ENCODE results near the gene GABRB2. TPM values are rescaled to one million over a fixed set of nuclear protein-coding genes. Genes with fewer than 3 reads are reported as not detected.
A peak's percentile ranks its signal among the peaks of the same experiment; 100 is the strongest.

The GABRB2 gene
- total and polyA plus RNA-seq, 2 experiments from 2014 or later: 0.11 to 0.94 TPM

GRCh38 chr5:161546095-161546469 lies 443 bp downstream of the GABRB2 start:
- Mint-ChIP-seq H3K27me3 (ENCODE audit: insufficient read depth, low read depth, poor library complexity) (peaks cover 60% of the 10 kb centered on the region), H3K36me3 (ENCODE audit: low read depth) (no peaks in the 10 kb centered on the region), H3K9me3 (peaks cover 4% of the 10 kb centered on the region; the same call in 1 of the 3 replicates), H3K27ac (no peak overlapping the region), H3K4me3 (peak overlapping the region; percentile 82), H3K4me1 (peaks cover 24% of the 10 kb centered on the region)
- Histone ChIP-seq H3K27ac (ENCODE audit: low read depth) (no peak overlapping the region), H3K79me2 (replicated peaks; ENCODE audit: insufficient read depth) (no peaks in the 10 kb centered on the region), H4K20me1 (replicated peaks; ENCODE audit: insufficient read depth) (peaks cover 5% of the 10 kb centered on the region; the same call in 1 of the 2 replicates), H2AFZ (no peak overlapping the region), H3K9me2 (ENCODE audit: insufficient read depth) (0 out of 2 replicates have a peak, but pooled peaks cover 3% of the 10 kb centered on the region), H3K4me2 (peak overlapping the region; percentile 93), H3K27me3 (ENCODE audit: insufficient read depth) (peaks cover 83% of the 10 kb centered on the region), H3F3A (replicated peaks; ENCODE audit: low read depth) (peaks cover 7% of the 10 kb centered on the region; the same call in 1 of the 2 replicates), H3K36me3 (ENCODE audit: insufficient read depth) (no peaks in the 10 kb centered on the region), H3K4me1 (ENCODE audit: insufficient read depth) (peaks cover 21% of the 10 kb centered on the region), H3K4me3 (peak overlapping the region; percentile 75)
- TF ChIP-seq ZNF331 (CRISPR knock-in tag; IDR thresholded peaks at IDR 0.05; ENCODE audit: low read depth) (no peak), ZNF114 (CRISPR knock-in tag; IDR thresholded peaks at IDR 0.05) (no peak), NANOG (IDR thresholded peaks at IDR 0.05; ENCODE audit: borderline replicate concordance) (no peak), CREB1 (CRISPR knock-in tag; IDR thresholded peaks at IDR 0.05; ENCODE audit: low read depth) (no peak), ZNF462 (CRISPR knock-in tag; IDR thresholded peaks at IDR 0.05) (no peak), REST (IDR thresholded peaks at IDR 0.05; ENCODE audit: unreplicated experiment) (no peak), JUNB (IDR thresholded peaks at IDR 0.05; ENCODE audit: unreplicated experiment) (no peak), EZH2phosphoT487 (IDR thresholded peaks at IDR 0.05; ENCODE audit: unreplicated experiment) (no peak), EZH2 (IDR thresholded peaks at IDR 0.05; ENCODE audit: low read depth, unreplicated experiment) (no peak), STAT1 (IDR thresholded peaks at IDR 0.05; ENCODE audit: unreplicated experiment) (no peak)
- TF ChIP-seq, protein P1, sequence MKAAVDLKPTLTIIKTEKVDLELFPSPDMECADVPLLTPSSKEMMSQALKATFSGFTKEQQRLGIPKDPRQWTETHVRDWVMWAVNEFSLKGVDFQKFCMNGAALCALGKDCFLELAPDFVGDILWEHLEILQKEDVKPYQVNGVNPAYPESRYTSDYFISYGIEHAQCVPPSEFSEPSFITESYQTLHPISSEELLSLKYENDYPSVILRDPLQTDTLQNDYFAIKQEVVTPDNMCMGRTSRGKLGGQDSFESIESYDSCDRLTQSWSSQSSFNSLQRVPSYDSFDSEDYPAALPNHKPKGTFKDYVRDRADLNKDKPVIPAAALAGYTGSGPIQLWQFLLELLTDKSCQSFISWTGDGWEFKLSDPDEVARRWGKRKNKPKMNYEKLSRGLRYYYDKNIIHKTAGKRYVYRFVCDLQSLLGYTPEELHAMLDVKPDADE (IDR thresholded peaks at IDR 0.05): no peak
- DNase-seq (ENCODE audit: low spot score) (peak; percentile 7), ATAC-seq (no peak)

Measured in GM23338 (cell line).